DND-41 (cell line): ENCODE measurements around the gene DNAJC6.

Experiments used
- CTCF ChIP-seq: IDR thresholded peaks from 2 replicates; pipeline ENCODE4 v1.5.1; 2012; ENCODE audit warnings: borderline replicate concordance, low read length, moderate library complexity, mild to moderate bottlenecking; ENCODE audit not compliant: poor library complexity, severe bottlenecking; ENCODE audit errors: extremely low read depth
- EZH2 ChIP-seq: IDR thresholded peaks from 3 replicates; pipeline ENCODE4 v1.6.1; 2012; ENCODE audit warnings: borderline replicate concordance, low read depth, mild to moderate bottlenecking, moderate library complexity, low read length, inconsistent platforms; ENCODE audit not compliant: severe bottlenecking

DNA sequence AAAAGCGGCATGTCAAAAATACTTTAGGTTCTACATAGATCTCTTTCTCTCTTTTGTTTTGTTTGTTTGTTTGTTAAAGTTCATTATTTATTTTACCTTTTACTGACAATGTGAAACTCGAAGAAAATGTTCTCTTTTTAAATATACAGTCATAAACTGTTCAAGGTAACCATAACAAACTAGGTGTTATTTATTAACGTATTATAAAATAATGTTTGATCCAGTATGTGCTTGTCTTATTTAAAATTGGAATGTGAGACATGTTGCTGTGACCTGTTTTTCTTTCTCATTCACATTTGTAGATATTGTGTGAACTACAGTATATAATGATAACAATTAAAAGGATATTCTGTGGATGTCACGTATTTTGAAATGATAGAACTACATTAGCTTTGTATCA, 105.2 kb downstream of the DNAJC6 start:
- TF ChIP-seq CTCF = no peak
- TF ChIP-seq EZH2 = no peak
